Gastrocnemius medialis (tissue), 4 donors: ENCODE results near the gene ZC3H4.

Source experiments
- POLR2A ChIP-seq, 2 donors: fragments of 450-650 bp; IDR thresholded peaks; one replicate each; pipeline ENCODE4 v1.6.1; 2017; ENCODE audit warnings: antibody characterized with exemption in 2 of 2, mild to moderate bottlenecking in 2 of 2, moderate library complexity in 2 of 2
- TF ChIP-seq, protein P1 (sequence below), 5 experiments: fragments of 450-650 bp in 3 of 5; fragments of 200-600 bp in 2 of 5; sonication (generic) in 2 of 5; IDR thresholded peaks in 4 of 5; conservative IDR thresholded peaks in 1 of 5; 1 replicate in 4 of 5; 2 replicates in 1 of 5; pipeline ENCODE4 v1.5.1; 2016 to 2019; ENCODE audit warnings: antibody characterized with exemption in 5 of 5, mild to moderate bottlenecking in 3 of 5, moderate library complexity in 3 of 5

DNA sequence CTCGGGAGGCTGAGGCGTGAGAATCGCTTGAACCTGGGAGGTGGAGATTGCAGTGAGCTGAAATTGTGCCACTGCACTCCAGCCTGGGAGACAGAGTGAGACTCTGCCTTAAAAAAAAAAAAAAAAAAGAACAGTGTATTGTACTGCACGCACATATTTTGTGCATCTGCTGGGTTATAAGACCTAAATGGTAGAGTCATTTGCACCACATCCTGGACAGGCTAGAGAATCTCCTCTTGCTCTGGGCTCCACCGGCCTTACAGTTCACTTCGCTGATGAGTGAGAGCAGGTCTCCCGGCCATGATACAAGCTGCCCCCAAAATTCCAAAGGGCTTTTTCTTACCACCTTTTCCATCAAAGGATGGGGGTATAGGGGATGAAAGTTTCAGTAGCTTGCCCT, 9.8 kb upstream of the ZC3H4 start:
- TF ChIP-seq, protein P1, sequence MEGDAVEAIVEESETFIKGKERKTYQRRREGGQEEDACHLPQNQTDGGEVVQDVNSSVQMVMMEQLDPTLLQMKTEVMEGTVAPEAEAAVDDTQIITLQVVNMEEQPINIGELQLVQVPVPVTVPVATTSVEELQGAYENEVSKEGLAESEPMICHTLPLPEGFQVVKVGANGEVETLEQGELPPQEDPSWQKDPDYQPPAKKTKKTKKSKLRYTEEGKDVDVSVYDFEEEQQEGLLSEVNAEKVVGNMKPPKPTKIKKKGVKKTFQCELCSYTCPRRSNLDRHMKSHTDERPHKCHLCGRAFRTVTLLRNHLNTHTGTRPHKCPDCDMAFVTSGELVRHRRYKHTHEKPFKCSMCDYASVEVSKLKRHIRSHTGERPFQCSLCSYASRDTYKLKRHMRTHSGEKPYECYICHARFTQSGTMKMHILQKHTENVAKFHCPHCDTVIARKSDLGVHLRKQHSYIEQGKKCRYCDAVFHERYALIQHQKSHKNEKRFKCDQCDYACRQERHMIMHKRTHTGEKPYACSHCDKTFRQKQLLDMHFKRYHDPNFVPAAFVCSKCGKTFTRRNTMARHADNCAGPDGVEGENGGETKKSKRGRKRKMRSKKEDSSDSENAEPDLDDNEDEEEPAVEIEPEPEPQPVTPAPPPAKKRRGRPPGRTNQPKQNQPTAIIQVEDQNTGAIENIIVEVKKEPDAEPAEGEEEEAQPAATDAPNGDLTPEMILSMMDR (IDR thresholded peaks at IDR 0.05 in 4 of 5, conservative IDR thresholded peaks at IDR 0.05 in 1 of 5), result no peak
- TF ChIP-seq POLR2A (IDR thresholded peaks at IDR 0.05), result no peak
